Panc1 (cell line): ENCODE data around the gene LRRC25.

Experiments
- POLR2AphosphoS5 ChIP-seq: IDR thresholded peaks from 2 replicates; pipeline ENCODE4 v1.6.1; 2012; ENCODE audit warnings: mild to moderate bottlenecking, low read depth, low read length, moderate library complexity
- SIN3A ChIP-seq: IDR thresholded peaks from 2 replicates; pipeline ENCODE4 v1.6.1; 2012; ENCODE audit warnings: low read depth, mild to moderate bottlenecking, low read length, moderate library complexity, borderline replicate concordance; ENCODE audit not compliant: insufficient read depth
- TCF7L2 ChIP-seq: IDR thresholded peaks from 2 replicates; pipeline ENCODE4 v1.6.1; 2011; ENCODE audit warnings: mild to moderate bottlenecking, low read depth, low read length, inconsistent platforms
- TF ChIP-seq, protein P1 (sequence below): fragments of 450-650 bp; IDR thresholded peaks from 2 replicates; pipeline ENCODE4 v1.5.1; 2017; ENCODE audit warnings: mild to moderate bottlenecking
- TF ChIP-seq, protein P2 (sequence below), 2 experiments: IDR thresholded peaks; 2 replicates each; pipeline ENCODE4 v1.6.1; 2011 to 2012; ENCODE audit warnings: low read depth in 2 of 2, control low read depth in 1 of 2, low read length in 1 of 2, mild to moderate bottlenecking in 1 of 2, moderate library complexity in 1 of 2; ENCODE audit not compliant: insufficient read depth in 1 of 2

GRCh38 chr19:18353378-18354005, 43.9 kb downstream of the LRRC25 start:
- TF ChIP-seq, protein P1, sequence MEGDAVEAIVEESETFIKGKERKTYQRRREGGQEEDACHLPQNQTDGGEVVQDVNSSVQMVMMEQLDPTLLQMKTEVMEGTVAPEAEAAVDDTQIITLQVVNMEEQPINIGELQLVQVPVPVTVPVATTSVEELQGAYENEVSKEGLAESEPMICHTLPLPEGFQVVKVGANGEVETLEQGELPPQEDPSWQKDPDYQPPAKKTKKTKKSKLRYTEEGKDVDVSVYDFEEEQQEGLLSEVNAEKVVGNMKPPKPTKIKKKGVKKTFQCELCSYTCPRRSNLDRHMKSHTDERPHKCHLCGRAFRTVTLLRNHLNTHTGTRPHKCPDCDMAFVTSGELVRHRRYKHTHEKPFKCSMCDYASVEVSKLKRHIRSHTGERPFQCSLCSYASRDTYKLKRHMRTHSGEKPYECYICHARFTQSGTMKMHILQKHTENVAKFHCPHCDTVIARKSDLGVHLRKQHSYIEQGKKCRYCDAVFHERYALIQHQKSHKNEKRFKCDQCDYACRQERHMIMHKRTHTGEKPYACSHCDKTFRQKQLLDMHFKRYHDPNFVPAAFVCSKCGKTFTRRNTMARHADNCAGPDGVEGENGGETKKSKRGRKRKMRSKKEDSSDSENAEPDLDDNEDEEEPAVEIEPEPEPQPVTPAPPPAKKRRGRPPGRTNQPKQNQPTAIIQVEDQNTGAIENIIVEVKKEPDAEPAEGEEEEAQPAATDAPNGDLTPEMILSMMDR = no peak
- TF ChIP-seq, protein P2, sequence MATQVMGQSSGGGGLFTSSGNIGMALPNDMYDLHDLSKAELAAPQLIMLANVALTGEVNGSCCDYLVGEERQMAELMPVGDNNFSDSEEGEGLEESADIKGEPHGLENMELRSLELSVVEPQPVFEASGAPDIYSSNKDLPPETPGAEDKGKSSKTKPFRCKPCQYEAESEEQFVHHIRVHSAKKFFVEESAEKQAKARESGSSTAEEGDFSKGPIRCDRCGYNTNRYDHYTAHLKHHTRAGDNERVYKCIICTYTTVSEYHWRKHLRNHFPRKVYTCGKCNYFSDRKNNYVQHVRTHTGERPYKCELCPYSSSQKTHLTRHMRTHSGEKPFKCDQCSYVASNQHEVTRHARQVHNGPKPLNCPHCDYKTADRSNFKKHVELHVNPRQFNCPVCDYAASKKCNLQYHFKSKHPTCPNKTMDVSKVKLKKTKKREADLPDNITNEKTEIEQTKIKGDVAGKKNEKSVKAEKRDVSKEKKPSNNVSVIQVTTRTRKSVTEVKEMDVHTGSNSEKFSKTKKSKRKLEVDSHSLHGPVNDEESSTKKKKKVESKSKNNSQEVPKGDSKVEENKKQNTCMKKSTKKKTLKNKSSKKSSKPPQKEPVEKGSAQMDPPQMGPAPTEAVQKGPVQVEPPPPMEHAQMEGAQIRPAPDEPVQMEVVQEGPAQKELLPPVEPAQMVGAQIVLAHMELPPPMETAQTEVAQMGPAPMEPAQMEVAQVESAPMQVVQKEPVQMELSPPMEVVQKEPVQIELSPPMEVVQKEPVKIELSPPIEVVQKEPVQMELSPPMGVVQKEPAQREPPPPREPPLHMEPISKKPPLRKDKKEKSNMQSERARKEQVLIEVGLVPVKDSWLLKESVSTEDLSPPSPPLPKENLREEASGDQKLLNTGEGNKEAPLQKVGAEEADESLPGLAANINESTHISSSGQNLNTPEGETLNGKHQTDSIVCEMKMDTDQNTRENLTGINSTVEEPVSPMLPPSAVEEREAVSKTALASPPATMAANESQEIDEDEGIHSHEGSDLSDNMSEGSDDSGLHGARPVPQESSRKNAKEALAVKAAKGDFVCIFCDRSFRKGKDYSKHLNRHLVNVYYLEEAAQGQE (IDR thresholded peaks at IDR 0.05; ENCODE audit: insufficient read depth in 1 of 2, low read depth in 2 of 2, low read length in 1 of 2) = no peak
- no peak for TF ChIP-seq POLR2AphosphoS5
- TF ChIP-seq SIN3A = no peak
- no peak for TF ChIP-seq TCF7L2
